H9 (cell line): Measurements from ENCODE around the gene GUCY2D. TPM values are rescaled to one million over a fixed set of nuclear protein-coding genes. Genes with fewer than 3 reads are reported as not detected.

Source experiments
- DNase-seq: peaks from one replicate; pipeline ENCODE4 v3.0.0-alpha.2; 2017
- H2AFZ ChIP-seq: one replicate; pipeline ENCODE4 v1.6.1; 2013; ENCODE audit warnings: mild to moderate bottlenecking, low read length, control low read depth, moderate library complexity
- H2AK5ac ChIP-seq: 2 replicates; pipeline ENCODE4 v1.6.1; 2013; ENCODE audit warnings: low read length, control low read depth, mixed read lengths; ENCODE audit not compliant: insufficient read length
- H2BK120ac ChIP-seq: one replicate; pipeline ENCODE4 v1.6.1; 2013; ENCODE audit warnings: low read depth, mild to moderate bottlenecking, low read length, control low read depth, inconsistent platforms; ENCODE audit not compliant: poor library complexity, severe bottlenecking
- H2BK12ac ChIP-seq: 2 replicates; pipeline ENCODE4 v1.6.1; 2013; ENCODE audit warnings: low read length, control low read depth, mixed read lengths, low read depth; ENCODE audit not compliant: insufficient read length
- H2BK15ac ChIP-seq: 2 replicates; pipeline ENCODE4 v1.6.1; 2013; ENCODE audit warnings: low read depth, low read length, control low read depth
- H2BK20ac ChIP-seq: one replicate; pipeline ENCODE4 v1.6.1; 2013; ENCODE audit warnings: low read depth, mild to moderate bottlenecking, low read length, control low read depth, inconsistent platforms; ENCODE audit not compliant: poor library complexity, severe bottlenecking
- H2BK5ac ChIP-seq: 2 replicates; pipeline ENCODE4 v1.6.1; 2013; ENCODE audit warnings: low read length, control low read depth, mixed read lengths; ENCODE audit not compliant: insufficient read length
- H3K14ac ChIP-seq: 2 replicates; pipeline ENCODE4 v1.6.1; 2013; ENCODE audit warnings: low read length, control low read depth; ENCODE audit not compliant: insufficient read depth
- H3K18ac ChIP-seq: 2 replicates; pipeline ENCODE4 v1.6.1; 2013; ENCODE audit warnings: low read depth, mild to moderate bottlenecking, mixed read lengths, low read length, control low read depth; ENCODE audit not compliant: insufficient read length
- H3K23ac ChIP-seq: 2 replicates; pipeline ENCODE4 v1.6.1; 2013; ENCODE audit warnings: low read length, control low read depth, mixed read lengths, low read depth; ENCODE audit not compliant: insufficient read length
- H3K23me2 ChIP-seq: 2 replicates; pipeline ENCODE4 v1.6.1; 2013; ENCODE audit warnings: low read depth, mild to moderate bottlenecking, mixed read lengths, low read length, control low read depth; ENCODE audit not compliant: insufficient read length, poor library complexity, severe bottlenecking
- H3K27ac ChIP-seq: 2 replicates; pipeline ENCODE4 v1.5.1; 2013; ENCODE audit warnings: low read length, control low read depth, mixed read lengths, low read depth; ENCODE audit not compliant: insufficient read length
- H3K27me3 ChIP-seq: 2 replicates; pipeline ENCODE4 v1.6.1; 2013; ENCODE audit warnings: low read length, control low read depth, inconsistent platforms; ENCODE audit not compliant: insufficient read depth
- H3K4ac ChIP-seq: 2 replicates; pipeline ENCODE4 v1.6.1; 2013; ENCODE audit warnings: low read depth, mild to moderate bottlenecking, control low read depth, inconsistent platforms, low read length, moderate library complexity
- H3K4me1 ChIP-seq: 2 replicates; pipeline ENCODE4 v1.6.1; 2013; ENCODE audit warnings: low read length, control low read depth, inconsistent platforms; ENCODE audit not compliant: insufficient read depth
- H3K4me2 ChIP-seq: 2 replicates; pipeline ENCODE4 v1.6.1; 2013; ENCODE audit warnings: low read length, control low read depth, mixed read lengths; ENCODE audit not compliant: insufficient read length, insufficient read depth
- H3K56ac ChIP-seq: 2 replicates; pipeline ENCODE4 v1.6.1; 2013; ENCODE audit warnings: low read depth, mild to moderate bottlenecking, mixed read lengths, low read length, control low read depth; ENCODE audit not compliant: insufficient read length
- H3K79me1 ChIP-seq: 2 replicates; pipeline ENCODE4 v1.6.1; 2013; ENCODE audit warnings: low read depth, mild to moderate bottlenecking, moderate library complexity, low read length, control low read depth, inconsistent platforms; ENCODE audit not compliant: insufficient read depth, poor library complexity, severe bottlenecking
- H3K79me2 ChIP-seq: 2 replicates; pipeline ENCODE4 v1.6.1; 2013; ENCODE audit warnings: low read length, control low read depth, inconsistent platforms; ENCODE audit not compliant: insufficient read depth
- H3K9ac ChIP-seq: 2 replicates; pipeline ENCODE4 v1.6.1; 2013; ENCODE audit warnings: low read length, control low read depth, mixed read lengths; ENCODE audit not compliant: insufficient read length; ENCODE audit errors: extremely low read depth
- H3K9me3 ChIP-seq: one replicate; pipeline ENCODE4 v1.6.1; 2013; ENCODE audit warnings: low read depth, low read length, inconsistent platforms; ENCODE audit not compliant: control insufficient read depth
- H3T11ph ChIP-seq: one replicate; pipeline ENCODE4 v1.6.1; 2013; ENCODE audit warnings: mild to moderate bottlenecking, low read length, control low read depth, inconsistent platforms
- H4K20me1 ChIP-seq: one replicate; pipeline ENCODE4 v1.6.1; 2013; ENCODE audit not compliant: control insufficient read depth, insufficient read length, insufficient read depth
- H4K5ac ChIP-seq: 2 replicates; pipeline ENCODE4 v1.6.1; 2013; ENCODE audit warnings: low read depth, mild to moderate bottlenecking, mixed read lengths, low read length, control low read depth; ENCODE audit not compliant: insufficient read length
- H4K8ac ChIP-seq: replicated peaks from 2 replicates; pipeline ENCODE4 v1.6.1; 2013; ENCODE audit warnings: low read length, control low read depth, mixed read lengths, low read depth; ENCODE audit not compliant: insufficient read length
- H4K91ac ChIP-seq: 2 replicates; pipeline ENCODE4 v1.6.1; 2013; ENCODE audit warnings: low read depth, mild to moderate bottlenecking, moderate library complexity, mixed read lengths, low read length, control low read depth; ENCODE audit not compliant: insufficient read length
- H3K27ac Mint-ChIP-seq, 3 experiments: 2 replicates in 2 of 3; 3 replicates in 1 of 3; pipeline ENCODE4 v1.8.0; 2020 to 2021; ENCODE audit warnings: mixed read lengths in 3 of 3, mild to moderate bottlenecking in 1 of 3, moderate library complexity in 1 of 3
- H3K27me3 Mint-ChIP-seq: 2 replicates; pipeline ENCODE4 v1.8.0; 2021; ENCODE audit warnings: low read depth, mild to moderate bottlenecking, moderate library complexity, mixed read lengths
- H3K36me3 Mint-ChIP-seq, 3 experiments: 2 replicates in 2 of 3; 3 replicates in 1 of 3; pipeline ENCODE4 v1.8.0; 2020 to 2021; ENCODE audit warnings: low read depth in 3 of 3, mixed read lengths in 3 of 3; ENCODE audit not compliant: insufficient read depth in 1 of 3
- H3K4me1 Mint-ChIP-seq, 2 experiments: 2 replicates each; pipeline ENCODE4 v1.8.0; 2020; ENCODE audit warnings: mixed read lengths in 2 of 2
- H3K4me3 Mint-ChIP-seq, 2 experiments: 2 replicates in 1 of 2; 3 replicates in 1 of 2; pipeline ENCODE4 v1.8.0; 2020 to 2021; ENCODE audit warnings: mild to moderate bottlenecking in 2 of 2, mixed read lengths in 2 of 2, moderate library complexity in 1 of 2
- H3K9me3 Mint-ChIP-seq, 2 experiments: 2 replicates in 1 of 2; 3 replicates in 1 of 2; pipeline ENCODE4 v1.8.0; 2020; ENCODE audit warnings: mild to moderate bottlenecking in 2 of 2, mixed read lengths in 2 of 2, moderate library complexity in 1 of 2
- CTCF ChIP-seq: fragments of 200-600 bp; sonication (generic); conservative IDR thresholded peaks from 3 replicates; pipeline ENCODE4 v1.8.0; 2021; ENCODE audit warnings: antibody characterized with exemption, mild to moderate bottlenecking
- WGBS: extraction: QIAGEN DNeasy Blood & Tissue Kit; methylation state at CpG from one replicate; pipeline ENCODE4 v1.1.7; 2013; ENCODE audit warnings: missing lambda C conversion rate, low lambda C conversion rate, mixed read lengths; ENCODE audit not compliant: insufficient read length; ENCODE audit errors: extremely low coverage; 5-methylcytosine and 5-hydroxymethylcytosine counted together
- total RNA-seq: library from RNA; stranded (reverse); gene quantifications from 2 replicates; pipeline ENCODE4 v1.2.1, GENCODE V29; 2021

The GUCY2D gene
- total RNA-seq, 1 experiment from 2014 or later, result 0.15 TPM

DNA sequence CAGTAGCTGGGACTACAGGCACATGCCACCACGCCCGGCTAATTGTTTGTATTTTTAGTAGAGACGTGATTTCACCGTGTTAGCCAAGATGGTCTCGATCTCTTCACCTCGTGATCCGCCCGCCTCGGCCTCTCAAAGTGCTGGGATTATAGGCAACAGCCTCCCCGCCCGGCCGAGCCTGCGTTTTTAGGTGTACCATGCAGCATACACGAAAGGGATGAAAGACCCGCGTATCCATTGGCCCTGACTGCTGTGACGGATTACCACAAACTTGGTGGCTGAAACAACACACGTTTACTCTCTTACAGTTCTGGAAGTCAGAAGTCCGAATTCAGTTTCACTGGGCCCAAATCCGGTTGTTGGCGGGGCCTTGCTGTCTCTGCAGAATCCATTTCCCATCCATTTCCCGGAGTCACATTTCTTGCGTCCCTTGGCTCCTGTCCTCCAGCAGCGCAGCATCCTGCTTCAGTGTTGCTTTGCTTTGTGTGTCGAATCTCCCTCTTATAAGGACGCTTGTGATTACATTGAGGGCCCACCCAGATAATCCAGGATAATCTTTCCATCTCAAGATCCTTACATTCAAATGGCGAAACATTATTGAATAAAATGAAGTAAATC lies 8.3 kb upstream of the GUCY2D start:
- WGBS, result no CpG with 5 or more reads among the region's 27 CpGs
- H3K27me3 Mint-ChIP-seq, result peaks cover 24% of the 10 kb centered on the region

More for the DNA sequence above, 8.3 kb upstream of the GUCY2D start:
- Histone ChIP-seq H3K27ac (no peak overlapping the region), H3K14ac (no peak overlapping the region), H3K18ac (no peak overlapping the region), H2BK15ac (no peak overlapping the region), H3K4me1 (no peaks in the 10 kb centered on the region; the same call in 1 of the 2 replicates), H3K9ac (no peak overlapping the region), H3K79me2 (no peaks in the 10 kb centered on the region), H4K8ac (no peak overlapping the region), H3K23me2 (peaks cover 5% of the 10 kb centered on the region), H2BK120ac (no peak overlapping the region), H3T11ph (no peak overlapping the region), H2BK5ac (no peak overlapping the region), H3K23ac (no peak overlapping the region), H2AFZ (no peak overlapping the region), H4K5ac (no peak overlapping the region), H3K79me1 (no peaks in the 10 kb centered on the region), H3K4ac (no peak overlapping the region), H3K4me2 (no peak overlapping the region), H2BK12ac (no peak overlapping the region), H4K20me1 (no peaks in the 10 kb centered on the region), H2BK20ac (no peak overlapping the region), H3K56ac (no peak overlapping the region), H3K9me3 (no peaks in the 10 kb centered on the region), H4K91ac (no peak overlapping the region), H2AK5ac (no peak overlapping the region), H3K27me3 (no peaks in the 10 kb centered on the region)
- Mint-ChIP-seq H3K36me3 (no peaks in the 10 kb centered on the region; a peak in 1 of 7 replicates), H3K27ac (no peak overlapping the region), H3K9me3 (peaks cover 4 to 8% of the 10 kb centered on the region in 2 experiments; a peak in 4 of 5 replicates), H3K4me3 (no peak overlapping the region), H3K4me1 (peaks cover 3 to 6% of the 10 kb centered on the region in 2 experiments; a peak in 3 of 4 replicates)
- TF ChIP-seq CTCF, result no peak
- no peak for DNase-seq
